WTC11 (cell line): ENCODE data around the gene APELA. TPM values are rescaled to one million over a fixed set of nuclear protein-coding genes. Genes with fewer than 3 reads are reported as not detected.

Experiments
- ATAC-seq: fragments of 200-7000 bp; cut with Tn5 transposase; 2 replicates; pipeline ENCODE4 v1.10.0; 2021; ENCODE audit warnings: mild to moderate bottlenecking, moderate library complexity
- CTCF ChIA-PET: fragments of 300-600 bp; sonication (Branson Sonifier 250); formaldehyde crosslinking; loops from one replicate; lab custom pipeline; 2021; ENCODE audit warnings: antibody characterized with exemption; lab: Charles Lee
- POLR2A ChIA-PET: fragments of 350-600 bp; sonication (Branson Sonifier 250); formaldehyde crosslinking; loops from one replicate; lab custom pipeline; 2021; ENCODE audit warnings: antibody characterized with exemption; lab: Charles Lee
- DNase-seq: peaks from one replicate; pipeline ENCODE4 v3.0.0; 2021; ENCODE audit warnings: low spot score
- H3K27ac Mint-ChIP-seq: 2 replicates; pipeline ENCODE4 v1.8.0; 2021; ENCODE audit warnings: mixed read lengths
- H3K27me3 Mint-ChIP-seq: 2 replicates; pipeline ENCODE4 v1.8.0; 2021; ENCODE audit warnings: low read depth, mild to moderate bottlenecking, moderate library complexity, mixed read lengths
- H3K36me3 Mint-ChIP-seq: 2 replicates; pipeline ENCODE4 v1.8.0; 2021; ENCODE audit warnings: mixed read lengths
- H3K4me1 Mint-ChIP-seq: 2 replicates; pipeline ENCODE4 v1.8.0; 2022; ENCODE audit warnings: mixed read lengths
- H3K4me3 Mint-ChIP-seq: 2 replicates; pipeline ENCODE4 v1.8.0; 2021; ENCODE audit warnings: mild to moderate bottlenecking, moderate library complexity, mixed read lengths
- H3K9me3 Mint-ChIP-seq: 2 replicates; pipeline ENCODE4 v1.8.0; 2021; ENCODE audit warnings: mixed read lengths
- ARID4B ChIP-seq: sonication (generic); formaldehyde crosslinking; IDR thresholded peaks from 2 replicates; pipeline ENCODE4 v1.8.0; 2023; ENCODE audit warnings: missing genetic modification reagents, mild to moderate bottlenecking, borderline replicate concordance
- ATF1 ChIP-seq: sonication (generic); formaldehyde crosslinking; IDR thresholded peaks from 2 replicates; pipeline ENCODE4 v1.8.1; 2023; ENCODE audit warnings: mild to moderate bottlenecking, moderate library complexity, missing genetic modification reagents
- CBFB ChIP-seq: sonication (generic); formaldehyde crosslinking; IDR thresholded peaks from 2 replicates; pipeline ENCODE4 v1.8.1; 2022; ENCODE audit warnings: mild to moderate bottlenecking, low read depth, missing genetic modification reagents
- CREB1 ChIP-seq: sonication (generic); formaldehyde crosslinking; IDR thresholded peaks from 2 replicates; pipeline ENCODE4 v1.8.0; 2023; ENCODE audit warnings: mild to moderate bottlenecking, missing genetic modification reagents
- CREM ChIP-seq: sonication (generic); formaldehyde crosslinking; IDR thresholded peaks from 2 replicates; pipeline ENCODE4 v1.8.1; 2022; ENCODE audit warnings: mild to moderate bottlenecking, missing genetic modification reagents, moderate library complexity
- ELF4 ChIP-seq: sonication (generic); formaldehyde crosslinking; IDR thresholded peaks from 2 replicates; pipeline ENCODE4 v1.8.1; 2022; ENCODE audit warnings: low read depth, mild to moderate bottlenecking, moderate library complexity, missing genetic modification reagents
- ESRRA ChIP-seq: sonication (generic); formaldehyde crosslinking; IDR thresholded peaks from 2 replicates; pipeline ENCODE4 v1.8.1; 2022; ENCODE audit warnings: mild to moderate bottlenecking, missing genetic modification reagents, borderline replicate concordance
- FOXJ3 ChIP-seq: sonication (generic); formaldehyde crosslinking; IDR thresholded peaks from 2 replicates; pipeline ENCODE4 v1.9.0; 2021; ENCODE audit warnings: missing genetic modification reagents, mild to moderate bottlenecking, borderline replicate concordance
- NFATC4 ChIP-seq: fragments of 250-450 bp; sonication (Bioruptor Pico); IDR thresholded peaks from 2 replicates; pipeline ENCODE4 v1.9.0; 2021; ENCODE audit warnings: mild to moderate bottlenecking
- NFE2L1 ChIP-seq: sonication (generic); formaldehyde crosslinking; IDR thresholded peaks from 2 replicates; pipeline ENCODE4 v1.8.1; 2023; ENCODE audit warnings: missing genetic modification reagents
- NR1H2 ChIP-seq: sonication (generic); formaldehyde crosslinking; IDR thresholded peaks from 2 replicates; pipeline ENCODE4 v1.9.0; 2021; ENCODE audit warnings: mild to moderate bottlenecking, moderate library complexity, missing genetic modification reagents
- SMAD4 ChIP-seq: sonication (generic); formaldehyde crosslinking; IDR thresholded peaks from 2 replicates; pipeline ENCODE4 v1.8.0; 2022; ENCODE audit warnings: mild to moderate bottlenecking, missing genetic modification reagents
- TCF7 ChIP-seq: sonication (generic); formaldehyde crosslinking; IDR thresholded peaks from 2 replicates; pipeline ENCODE4 v1.8.0; 2022; ENCODE audit warnings: mild to moderate bottlenecking, low read depth, missing genetic modification reagents, moderate library complexity
- ZBTB21 ChIP-seq: sonication (generic); formaldehyde crosslinking; IDR thresholded peaks from 2 replicates; pipeline ENCODE4 v1.8.1; 2023; ENCODE audit warnings: mild to moderate bottlenecking, missing genetic modification reagents, borderline replicate concordance
- ZNF121 ChIP-seq: sonication (generic); formaldehyde crosslinking; IDR thresholded peaks from 2 replicates; pipeline ENCODE4 v1.8.0; 2023; ENCODE audit warnings: missing genetic modification reagents
- ZNF232 ChIP-seq: sonication (generic); formaldehyde crosslinking; IDR thresholded peaks from 2 replicates; pipeline ENCODE4 v1.8.0; 2022; ENCODE audit warnings: mild to moderate bottlenecking, missing genetic modification reagents
- ZNF281 ChIP-seq: sonication (generic); formaldehyde crosslinking; IDR thresholded peaks from 2 replicates; pipeline ENCODE4 v1.8.0; 2023; ENCODE audit warnings: mild to moderate bottlenecking, missing genetic modification reagents
- ZNF317 ChIP-seq: sonication (generic); formaldehyde crosslinking; IDR thresholded peaks from 2 replicates; pipeline ENCODE4 v1.8.1; 2023; ENCODE audit warnings: low read depth, mild to moderate bottlenecking, moderate library complexity, missing genetic modification reagents, borderline replicate concordance
- ZNF416 ChIP-seq: fragments of 250-450 bp; sonication (Bioruptor Pico); IDR thresholded peaks from 2 replicates; pipeline ENCODE4 v1.9.0; 2021; ENCODE audit warnings: mild to moderate bottlenecking, inconsistent platforms
- total RNA-seq: library from RNA; stranded (reverse); gene quantifications from 3 replicates; pipeline ENCODE4 v1.2.3, GENCODE V29; 2021
- TF ChIP-seq, protein P1 (sequence below): fragments of 250-450 bp; sonication (Bioruptor Pico); IDR thresholded peaks from 2 replicates; pipeline ENCODE4 v2.1.2; 2022; ENCODE audit warnings: mild to moderate bottlenecking, moderate library complexity
- TF ChIP-seq, protein P2 (sequence below): sonication (generic); formaldehyde crosslinking; IDR thresholded peaks from 2 replicates; pipeline ENCODE4 v1.8.0; 2022; ENCODE audit warnings: mild to moderate bottlenecking, missing genetic modification reagents
- TF ChIP-seq, protein P3 (sequence below): sonication (generic); formaldehyde crosslinking; IDR thresholded peaks from 2 replicates; pipeline ENCODE4 v1.8.0; 2023; ENCODE audit warnings: missing genetic modification reagents
- TF ChIP-seq, protein P4 (sequence below): fragments of 250-450 bp; sonication (Bioruptor Pico); IDR thresholded peaks from 2 replicates; pipeline ENCODE4 v1.9.0; 2021; ENCODE audit warnings: mild to moderate bottlenecking

Gene APELA
- total RNA-seq, 1 experiment from 2014 or later = 25.7 TPM

GRCh38 chr4:164924670-164925238 lies 47.8 kb downstream of the APELA start:
- CTCF ChIA-PET = interaction anchor here (1.0 kb wide), 1 partner anchor 11 kb away, joined by 5 read pairs; no protein-coding TSS in a partner anchor

DNA sequence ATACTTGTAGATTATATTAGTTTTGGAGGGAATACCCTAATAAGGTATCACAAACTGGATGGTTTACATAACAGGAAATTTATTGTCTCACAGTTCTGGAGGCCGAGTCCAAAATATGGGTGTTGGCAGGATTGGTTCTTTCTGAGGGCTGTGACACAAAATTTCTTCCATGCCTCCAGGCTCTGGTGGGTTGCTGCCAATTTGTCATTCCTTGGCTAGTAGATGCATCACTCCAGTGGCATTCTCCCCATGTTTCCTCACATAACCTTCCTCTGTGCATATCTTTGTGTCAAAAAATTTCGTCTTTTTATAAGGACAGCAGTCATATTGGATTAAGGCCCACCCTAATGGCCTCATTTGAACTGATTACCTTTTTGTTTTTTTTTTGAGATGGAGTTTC lies 49.3 kb downstream of the APELA start:
- H3K4me3 Mint-ChIP-seq = no peak overlapping the region
- ChIA-PET POLR2A (no interaction called here), CTCF (no interaction called here)
- no peak for DNase-seq
- H3K36me3 Mint-ChIP-seq = no peaks in the 10 kb centered on the region
- H3K27me3 Mint-ChIP-seq = no peaks in the 10 kb centered on the region
- H3K4me1 Mint-ChIP-seq = no peaks in the 10 kb centered on the region
- ATAC-seq = no peak
- no peak overlapping the region for H3K27ac Mint-ChIP-seq
- H3K9me3 Mint-ChIP-seq = peaks cover 4% of the 10 kb centered on the region; the same call in 1 of the 2 replicates
- TF ChIP-seq ATF1 (CRISPR knock-in tag) = no peak
- no peak for TF ChIP-seq SMAD4 (CRISPR knock-in tag)
- TF ChIP-seq ZNF232 (CRISPR knock-in tag) = no peak
- no peak for TF ChIP-seq CREM (CRISPR knock-in tag)
- TF ChIP-seq, protein P1, sequence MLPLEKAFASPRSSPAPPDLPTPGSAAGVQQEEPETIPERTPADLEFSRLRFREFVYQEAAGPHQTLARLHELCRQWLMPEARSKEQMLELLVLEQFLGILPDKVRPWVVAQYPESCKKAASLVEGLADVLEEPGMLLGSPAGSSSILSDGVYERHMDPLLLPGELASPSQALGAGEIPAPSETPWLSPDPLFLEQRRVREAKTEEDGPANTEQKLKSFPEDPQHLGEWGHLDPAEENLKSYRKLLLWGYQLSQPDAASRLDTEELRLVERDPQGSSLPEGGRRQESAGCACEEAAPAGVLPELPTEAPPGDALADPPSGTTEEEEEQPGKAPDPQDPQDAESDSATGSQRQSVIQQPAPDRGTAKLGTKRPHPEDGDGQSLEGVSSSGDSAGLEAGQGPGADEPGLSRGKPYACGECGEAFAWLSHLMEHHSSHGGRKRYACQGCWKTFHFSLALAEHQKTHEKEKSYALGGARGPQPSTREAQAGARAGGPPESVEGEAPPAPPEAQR (CRISPR knock-in tag) = no peak
- TF ChIP-seq ARID4B (CRISPR knock-in tag) = no peak
- TF ChIP-seq TCF7 (CRISPR knock-in tag) = no peak
- no peak for TF ChIP-seq NFATC4
- no peak for TF ChIP-seq NFE2L1 (CRISPR knock-in tag)
- TF ChIP-seq ZBTB21 (CRISPR knock-in tag) = no peak
- TF ChIP-seq, protein P2, sequence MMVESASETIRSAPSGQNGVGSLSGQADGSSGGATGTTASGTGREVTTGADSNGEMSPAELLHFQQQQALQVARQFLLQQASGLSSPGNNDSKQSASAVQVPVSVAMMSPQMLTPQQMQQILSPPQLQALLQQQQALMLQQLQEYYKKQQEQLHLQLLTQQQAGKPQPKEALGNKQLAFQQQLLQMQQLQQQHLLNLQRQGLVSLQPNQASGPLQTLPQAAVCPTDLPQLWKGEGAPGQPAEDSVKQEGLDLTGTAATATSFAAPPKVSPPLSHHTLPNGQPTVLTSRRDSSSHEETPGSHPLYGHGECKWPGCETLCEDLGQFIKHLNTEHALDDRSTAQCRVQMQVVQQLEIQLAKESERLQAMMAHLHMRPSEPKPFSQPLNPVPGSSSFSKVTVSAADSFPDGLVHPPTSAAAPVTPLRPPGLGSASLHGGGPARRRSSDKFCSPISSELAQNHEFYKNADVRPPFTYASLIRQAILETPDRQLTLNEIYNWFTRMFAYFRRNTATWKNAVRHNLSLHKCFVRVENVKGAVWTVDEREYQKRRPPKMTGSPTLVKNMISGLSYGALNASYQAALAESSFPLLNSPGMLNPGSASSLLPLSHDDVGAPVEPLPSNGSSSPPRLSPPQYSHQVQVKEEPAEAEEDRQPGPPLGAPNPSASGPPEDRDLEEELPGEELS (CRISPR knock-in tag) = no peak
- no peak for TF ChIP-seq CREB1 (CRISPR knock-in tag)
- no peak for TF ChIP-seq ZNF281 (CRISPR knock-in tag)
- TF ChIP-seq ZNF121 (CRISPR knock-in tag) = no peak
- TF ChIP-seq CBFB (CRISPR knock-in tag) = no peak
- TF ChIP-seq, protein P3, sequence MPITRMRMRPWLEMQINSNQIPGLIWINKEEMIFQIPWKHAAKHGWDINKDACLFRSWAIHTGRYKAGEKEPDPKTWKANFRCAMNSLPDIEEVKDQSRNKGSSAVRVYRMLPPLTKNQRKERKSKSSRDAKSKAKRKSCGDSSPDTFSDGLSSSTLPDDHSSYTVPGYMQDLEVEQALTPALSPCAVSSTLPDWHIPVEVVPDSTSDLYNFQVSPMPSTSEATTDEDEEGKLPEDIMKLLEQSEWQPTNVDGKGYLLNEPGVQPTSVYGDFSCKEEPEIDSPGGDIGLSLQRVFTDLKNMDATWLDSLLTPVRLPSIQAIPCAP (CRISPR knock-in tag) = no peak

More at GRCh38 chr4:164924670-164925238, 47.8 kb downstream of the APELA start:
- DNase-seq (no peak), ATAC-seq (no peak)
- Mint-ChIP-seq H3K36me3 (no peaks in the 10 kb centered on the region; the same call in 1 of the 2 replicates), H3K4me1 (no peaks in the 10 kb centered on the region), H3K27ac (no peak overlapping the region), H3K9me3 (peaks cover 8% of the 10 kb centered on the region), H3K4me3 (no peak overlapping the region), H3K27me3 (no peaks in the 10 kb centered on the region)
- TF ChIP-seq NFE2L1 (CRISPR knock-in tag) (no peak), ZNF416 (CRISPR knock-in tag) (no peak), ELF4 (CRISPR knock-in tag) (no peak), FOXJ3 (CRISPR knock-in tag) (no peak), NR1H2 (no peak), CBFB (CRISPR knock-in tag) (no peak), ZNF317 (CRISPR knock-in tag) (no peak), ESRRA (no peak), ZBTB21 (CRISPR knock-in tag) (no peak)
- TF ChIP-seq, protein P4, sequence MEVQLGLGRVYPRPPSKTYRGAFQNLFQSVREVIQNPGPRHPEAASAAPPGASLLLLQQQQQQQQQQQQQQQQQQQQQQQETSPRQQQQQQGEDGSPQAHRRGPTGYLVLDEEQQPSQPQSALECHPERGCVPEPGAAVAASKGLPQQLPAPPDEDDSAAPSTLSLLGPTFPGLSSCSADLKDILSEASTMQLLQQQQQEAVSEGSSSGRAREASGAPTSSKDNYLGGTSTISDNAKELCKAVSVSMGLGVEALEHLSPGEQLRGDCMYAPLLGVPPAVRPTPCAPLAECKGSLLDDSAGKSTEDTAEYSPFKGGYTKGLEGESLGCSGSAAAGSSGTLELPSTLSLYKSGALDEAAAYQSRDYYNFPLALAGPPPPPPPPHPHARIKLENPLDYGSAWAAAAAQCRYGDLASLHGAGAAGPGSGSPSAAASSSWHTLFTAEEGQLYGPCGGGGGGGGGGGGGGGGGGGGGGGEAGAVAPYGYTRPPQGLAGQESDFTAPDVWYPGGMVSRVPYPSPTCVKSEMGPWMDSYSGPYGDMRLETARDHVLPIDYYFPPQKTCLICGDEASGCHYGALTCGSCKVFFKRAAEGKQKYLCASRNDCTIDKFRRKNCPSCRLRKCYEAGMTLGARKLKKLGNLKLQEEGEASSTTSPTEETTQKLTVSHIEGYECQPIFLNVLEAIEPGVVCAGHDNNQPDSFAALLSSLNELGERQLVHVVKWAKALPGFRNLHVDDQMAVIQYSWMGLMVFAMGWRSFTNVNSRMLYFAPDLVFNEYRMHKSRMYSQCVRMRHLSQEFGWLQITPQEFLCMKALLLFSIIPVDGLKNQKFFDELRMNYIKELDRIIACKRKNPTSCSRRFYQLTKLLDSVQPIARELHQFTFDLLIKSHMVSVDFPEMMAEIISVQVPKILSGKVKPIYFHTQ = no peak
- POLR2A ChIA-PET = no interaction called here
